Liver (tissue), 3 donors: ENCODE data around the gene FKBP6.
"Not testable (repeated sequence)": the region's sequence is repeated elsewhere in the genome, so short reads cannot be mapped to it uniquely, and the experiment has no call there.

Source experiments
- ATF3 ChIP-seq: IDR thresholded peaks from 2 replicates; pipeline ENCODE4 v1.6.1; 2016; ENCODE audit warnings: antibody characterized with exemption
- HNF4G ChIP-seq: IDR thresholded peaks from 2 replicates; pipeline ENCODE4 v1.6.1; 2016; ENCODE audit warnings: antibody characterized with exemption
- MAX ChIP-seq: IDR thresholded peaks from 2 replicates; pipeline ENCODE4 v1.6.1; 2016; ENCODE audit warnings: antibody characterized with exemption
- RXRA ChIP-seq, 2 donors: IDR thresholded peaks; 2 replicates each; pipeline ENCODE4 v1.6.1; 2017 to 2018; ENCODE audit warnings: antibody characterized with exemption in 2 of 2, mild to moderate bottlenecking in 1 of 2
- TF ChIP-seq, protein P1 (sequence below): fragments of 150-350 bp; IDR thresholded peaks from 2 replicates; pipeline ENCODE4 v1.5.1; 2017; ENCODE audit warnings: improper control_type of control experiment, low read depth, low read length; ENCODE audit not compliant: missing input control
- donor health status: healthy.
- donor health status: healthy.

- TF ChIP-seq, protein P1, sequence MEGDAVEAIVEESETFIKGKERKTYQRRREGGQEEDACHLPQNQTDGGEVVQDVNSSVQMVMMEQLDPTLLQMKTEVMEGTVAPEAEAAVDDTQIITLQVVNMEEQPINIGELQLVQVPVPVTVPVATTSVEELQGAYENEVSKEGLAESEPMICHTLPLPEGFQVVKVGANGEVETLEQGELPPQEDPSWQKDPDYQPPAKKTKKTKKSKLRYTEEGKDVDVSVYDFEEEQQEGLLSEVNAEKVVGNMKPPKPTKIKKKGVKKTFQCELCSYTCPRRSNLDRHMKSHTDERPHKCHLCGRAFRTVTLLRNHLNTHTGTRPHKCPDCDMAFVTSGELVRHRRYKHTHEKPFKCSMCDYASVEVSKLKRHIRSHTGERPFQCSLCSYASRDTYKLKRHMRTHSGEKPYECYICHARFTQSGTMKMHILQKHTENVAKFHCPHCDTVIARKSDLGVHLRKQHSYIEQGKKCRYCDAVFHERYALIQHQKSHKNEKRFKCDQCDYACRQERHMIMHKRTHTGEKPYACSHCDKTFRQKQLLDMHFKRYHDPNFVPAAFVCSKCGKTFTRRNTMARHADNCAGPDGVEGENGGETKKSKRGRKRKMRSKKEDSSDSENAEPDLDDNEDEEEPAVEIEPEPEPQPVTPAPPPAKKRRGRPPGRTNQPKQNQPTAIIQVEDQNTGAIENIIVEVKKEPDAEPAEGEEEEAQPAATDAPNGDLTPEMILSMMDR, result not testable (repeated sequence)
- not testable (repeated sequence) for TF ChIP-seq MAX; ATF3; HNF4G; RXRA (IDR thresholded peaks at IDR 0.05)
Measured at GRCh38 chr7:73319541-73319940, 8.4 kb upstream of the FKBP6 start.
